Trophoblast cell (in vitro differentiated cells and primary cell): ENCODE measurements around the gene MYCBP2.

Experiments
- DNase-seq, 2 donors: peaks; one replicate each; pipeline ENCODE4 v3.0.0-alpha.2; 2016
- H2AFZ ChIP-seq: 2 replicates; pipeline ENCODE4 v1.6.1; 2013; ENCODE audit warnings: low read length, moderate library complexity, mild to moderate bottlenecking; ENCODE audit not compliant: insufficient read depth, poor library complexity
- H2AK5ac ChIP-seq: 2 replicates; pipeline ENCODE4 v1.6.1; 2013; ENCODE audit warnings: mild to moderate bottlenecking, low read length
- H2BK120ac ChIP-seq: 2 replicates; pipeline ENCODE4 v1.6.1; 2013; ENCODE audit warnings: low read length, mild to moderate bottlenecking, moderate library complexity; ENCODE audit not compliant: insufficient read depth, poor library complexity
- H2BK12ac ChIP-seq: 2 replicates; pipeline ENCODE4 v1.6.1; 2013; ENCODE audit warnings: mild to moderate bottlenecking, low read length, moderate library complexity
- H2BK5ac ChIP-seq: 2 replicates; pipeline ENCODE4 v1.6.1; 2013; ENCODE audit warnings: low read length, low read depth, moderate library complexity, mild to moderate bottlenecking; ENCODE audit not compliant: poor library complexity
- H3K14ac ChIP-seq: 2 replicates; pipeline ENCODE4 v1.6.1; 2013; ENCODE audit warnings: mild to moderate bottlenecking, low read length
- H3K18ac ChIP-seq: 2 replicates; pipeline ENCODE4 v1.6.1; 2013; ENCODE audit warnings: mild to moderate bottlenecking, low read length
- H3K23ac ChIP-seq: 2 replicates; pipeline ENCODE4 v1.6.1; 2013; ENCODE audit warnings: low read length
- H3K27ac ChIP-seq: 2 replicates; pipeline ENCODE4 v1.5.1; 2013; ENCODE audit warnings: low read depth, mild to moderate bottlenecking, inconsistent platforms, low read length, moderate library complexity
- H3K27me3 ChIP-seq: 2 replicates; pipeline ENCODE4 v1.6.1; 2013; ENCODE audit warnings: inconsistent platforms, mild to moderate bottlenecking, low read length, moderate library complexity; ENCODE audit not compliant: insufficient read depth
- H3K36me3 ChIP-seq, 2 experiments: 1 replicate in 1 of 2; 2 replicates in 1 of 2; pipeline ENCODE4 v1.6.1; 2013; ENCODE audit warnings: low read length in 2 of 2, mild to moderate bottlenecking in 2 of 2, moderate library complexity in 1 of 2; ENCODE audit not compliant: insufficient read depth in 2 of 2, control insufficient read depth in 1 of 2
- H3K4ac ChIP-seq: 2 replicates; pipeline ENCODE4 v1.6.1; 2013; ENCODE audit warnings: low read depth, mild to moderate bottlenecking, low read length, moderate library complexity
- H3K4me1 ChIP-seq, 2 experiments: 1 replicate in 1 of 2; 2 replicates in 1 of 2; pipeline ENCODE4 v1.6.1; 2013; ENCODE audit warnings: low read length in 2 of 2, mild to moderate bottlenecking in 2 of 2, moderate library complexity in 1 of 2; ENCODE audit not compliant: insufficient read depth in 2 of 2, control insufficient read depth in 1 of 2
- H3K4me2 ChIP-seq: 2 replicates; pipeline ENCODE4 v1.6.1; 2013; ENCODE audit warnings: inconsistent platforms, mild to moderate bottlenecking, low read length, moderate library complexity
- H3K4me3 ChIP-seq: 2 replicates; pipeline ENCODE4 v1.5.1; 2013; ENCODE audit warnings: mild to moderate bottlenecking, low read depth, low read length, inconsistent platforms
- H3K79me1 ChIP-seq: one replicate; pipeline ENCODE4 v1.6.1; 2013; ENCODE audit warnings: low read length
- H3K79me2 ChIP-seq: 2 replicates; pipeline ENCODE4 v1.6.1; 2013; ENCODE audit warnings: low read length, mild to moderate bottlenecking; ENCODE audit not compliant: control insufficient read depth, insufficient read depth, poor library complexity
- H3K9ac ChIP-seq: 2 replicates; pipeline ENCODE4 v1.6.1; 2013; ENCODE audit warnings: mild to moderate bottlenecking, low read length
- H3K9me3 ChIP-seq: 2 replicates; pipeline ENCODE4 v1.6.1; 2013; ENCODE audit warnings: low read depth, mild to moderate bottlenecking, control low read depth, inconsistent platforms, low read length; ENCODE audit not compliant: insufficient read depth
- H4K12ac ChIP-seq: 2 replicates; pipeline ENCODE4 v1.6.1; 2013; ENCODE audit warnings: low read depth, mild to moderate bottlenecking, low read length, moderate library complexity
- H4K8ac ChIP-seq: 2 replicates; pipeline ENCODE4 v1.6.1; 2013; ENCODE audit warnings: low read depth, mild to moderate bottlenecking, low read length, moderate library complexity
- H4K91ac ChIP-seq: one replicate; pipeline ENCODE4 v1.6.1; 2013; ENCODE audit warnings: low read depth, mild to moderate bottlenecking, low read length, moderate library complexity
- WGBS: extraction: QIAGEN DNeasy Blood & Tissue Kit; methylation state at CpG from one replicate; pipeline ENCODE4 v1.1.7; 2013; ENCODE audit warnings: missing lambda C conversion rate; ENCODE audit not compliant: insufficient read length, insufficient coverage; ENCODE audit errors: extremely low coverage; 5-methylcytosine and 5-hydroxymethylcytosine counted together

Gene MYCBP2

DNA sequence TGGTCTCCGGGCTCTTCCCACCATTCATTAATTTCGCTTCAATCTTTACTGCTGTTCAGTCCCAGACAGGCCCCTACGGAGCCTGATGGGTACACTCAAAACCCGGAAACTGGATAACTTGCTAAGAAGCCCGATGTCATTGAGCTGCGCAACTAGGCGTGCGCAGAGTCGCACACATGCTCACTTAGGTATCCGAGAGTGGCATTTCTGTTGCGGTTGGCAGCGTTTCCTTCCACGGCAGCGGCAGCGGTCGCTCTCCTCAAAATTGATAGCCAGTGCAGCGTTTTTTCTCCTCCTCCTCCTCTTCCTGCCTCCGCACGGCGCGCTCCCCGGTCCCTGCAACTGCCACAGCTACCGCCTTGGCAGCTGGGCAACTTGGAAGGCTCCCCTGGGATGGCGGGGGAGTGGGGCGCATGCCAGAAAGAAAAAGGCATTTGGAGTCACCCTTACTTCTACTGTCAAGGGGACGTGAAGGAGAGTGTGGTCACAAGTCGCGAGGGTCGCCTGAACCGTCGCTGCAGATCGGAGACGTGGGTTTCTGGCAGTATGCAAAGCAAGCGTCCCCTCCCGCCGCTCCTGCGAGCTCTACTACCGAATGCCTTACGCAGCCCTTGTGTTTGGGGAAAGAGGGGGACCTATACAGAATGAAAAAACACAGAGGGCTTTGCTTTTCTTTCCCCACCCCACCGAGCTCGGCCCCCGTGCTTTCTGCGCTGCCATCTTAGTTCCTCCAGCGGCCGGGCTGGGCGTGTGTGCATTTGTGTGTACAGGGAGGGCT is 2.4 kb upstream of the MYCBP2 start:
- Histone ChIP-seq H3K4me3 (peak overlapping the region; percentile 86), H3K18ac (no peak overlapping the region), H3K23ac (no peak overlapping the region), H2BK12ac (no peak overlapping the region), H3K9me3 (no peaks in the 10 kb centered on the region), H3K36me3 (no peaks in the 10 kb centered on the region), H3K4ac (no peak overlapping the region), H3K4me1 (peaks cover 2 to 8% of the 10 kb centered on the region in 2 experiments), H3K4me2 (peak overlapping the region; percentile 83), H3K14ac (peak overlapping the region; percentile 3), H3K9ac (peak overlapping the region; percentile 57), H4K12ac (peak overlapping the region; percentile 28), H3K27ac (no peak overlapping the region), H2BK120ac (no peak overlapping the region), H3K79me2 (peaks cover 8% of the 10 kb centered on the region), H4K91ac (peak overlapping the region; percentile 38), H2BK5ac (no peak overlapping the region), H4K8ac (peak overlapping the region; percentile 43), H3K27me3 (no peaks in the 10 kb centered on the region), H2AK5ac (no peak overlapping the region), H2AFZ (peak overlapping the region; percentile 66), H3K79me1 (peaks cover 8% of the 10 kb centered on the region)
- DNase-seq: peak; percentile 85 to 96
- no CpG with 5 or more reads among the region's 46 CpGs for WGBS

DNA sequence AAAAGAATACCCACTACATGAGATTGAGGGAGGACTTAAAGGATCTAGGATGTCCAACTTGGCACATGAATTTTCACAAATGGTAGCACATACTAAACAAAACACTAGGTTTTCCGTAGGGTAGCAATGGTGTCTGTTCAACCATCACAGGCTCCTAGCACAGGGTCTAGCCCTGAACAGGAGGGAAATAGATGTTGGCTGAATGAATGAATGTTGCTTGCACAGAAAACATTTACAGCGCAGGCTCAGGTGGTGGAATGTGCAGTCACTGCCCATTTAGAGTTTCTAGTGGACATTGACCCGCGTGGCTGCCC is 1.9 kb upstream of the MYCBP2 start:
- Histone ChIP-seq H3K23ac (no peak overlapping the region), H2BK5ac (no peak overlapping the region), H2BK120ac (no peak overlapping the region), H3K4me2 (peak overlapping the region; percentile 83), H3K27ac (no peak overlapping the region), H3K18ac (no peak overlapping the region), H3K4me3 (no peak overlapping the region), H3K14ac (no peak overlapping the region), H3K36me3 (no peaks in the 10 kb centered on the region), H4K8ac (no peak overlapping the region), H3K79me2 (peaks cover 8% of the 10 kb centered on the region), H3K4me1 (peaks cover 2 to 8% of the 10 kb centered on the region in 2 experiments), H2BK12ac (no peak overlapping the region), H3K27me3 (no peaks in the 10 kb centered on the region), H2AFZ (no peak overlapping the region), H2AK5ac (no peak overlapping the region), H3K4ac (no peak overlapping the region), H3K9me3 (no peaks in the 10 kb centered on the region), H4K91ac (no peak overlapping the region), H3K9ac (no peak overlapping the region), H3K79me1 (peaks cover 8% of the 10 kb centered on the region), H4K12ac (no peak overlapping the region)
- no CpG with 5 or more reads among the region's 4 CpGs for WGBS
- DNase-seq: no peak

DNA sequence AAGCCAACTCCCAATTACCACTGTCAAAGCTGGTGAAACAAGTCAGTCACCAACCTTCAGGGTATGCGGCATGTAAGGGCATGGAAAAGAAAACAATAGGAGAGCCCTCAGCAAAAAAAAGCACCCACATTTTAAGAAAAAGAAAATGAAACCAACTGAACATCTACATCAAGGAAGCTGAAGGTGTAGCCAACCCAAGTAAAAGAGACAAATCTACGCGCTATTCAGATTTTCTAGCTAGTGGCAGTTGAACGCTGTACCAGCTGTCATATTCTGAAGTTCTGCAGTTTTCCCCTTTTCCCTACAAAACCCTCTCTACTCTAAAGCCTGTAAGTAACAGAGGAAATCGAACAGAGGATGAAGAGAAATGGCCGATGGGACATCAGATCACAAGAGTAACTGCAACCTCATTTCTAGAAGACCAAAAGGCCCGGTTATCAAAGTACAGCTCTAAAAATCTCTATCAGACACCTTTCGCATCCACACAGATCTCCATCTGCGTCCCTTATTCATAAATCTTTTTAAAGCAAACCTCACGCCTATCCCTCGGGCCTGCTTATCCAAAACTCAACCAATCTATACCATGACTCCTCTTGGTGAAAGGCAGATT is 1.4 kb downstream of the MYCBP2 start:
- H3K79me1 ChIP-seq: peaks cover 8% of the 10 kb centered on the region
- WGBS: no CpG with 5 or more reads among the region's 11 CpGs
- no peaks in the 10 kb centered on the region for H3K9me3 ChIP-seq
- DNase-seq: peak in 1 of 2 donors; percentile 9
- H3K4ac ChIP-seq: no peak overlapping the region
- no peak overlapping the region for H3K18ac ChIP-seq
- H3K36me3 ChIP-seq: no peaks in the 10 kb centered on the region
- H2BK12ac ChIP-seq: no peak overlapping the region
- H3K23ac ChIP-seq: no peak overlapping the region
- no peak overlapping the region for H3K9ac ChIP-seq
- H3K79me2 ChIP-seq: peaks cover 8% of the 10 kb centered on the region
- no peak overlapping the region for H3K14ac ChIP-seq
- peak overlapping the region; percentile 100 for H3K4me2 ChIP-seq
- H2BK120ac ChIP-seq: no peak overlapping the region
- H3K4me3 ChIP-seq: peak overlapping the region; percentile 97
- no peak overlapping the region for H4K91ac ChIP-seq
- H2AK5ac ChIP-seq: no peak overlapping the region
- no peak overlapping the region for H2AFZ ChIP-seq
- no peaks in the 10 kb centered on the region for H3K27me3 ChIP-seq
- no peak overlapping the region for H4K12ac ChIP-seq
- H2BK5ac ChIP-seq: no peak overlapping the region
- H4K8ac ChIP-seq: no peak overlapping the region
- no peak overlapping the region for H3K27ac ChIP-seq
- peaks cover 2 to 8% of the 10 kb centered on the region in 2 experiments for H3K4me1 ChIP-seq

DNA sequence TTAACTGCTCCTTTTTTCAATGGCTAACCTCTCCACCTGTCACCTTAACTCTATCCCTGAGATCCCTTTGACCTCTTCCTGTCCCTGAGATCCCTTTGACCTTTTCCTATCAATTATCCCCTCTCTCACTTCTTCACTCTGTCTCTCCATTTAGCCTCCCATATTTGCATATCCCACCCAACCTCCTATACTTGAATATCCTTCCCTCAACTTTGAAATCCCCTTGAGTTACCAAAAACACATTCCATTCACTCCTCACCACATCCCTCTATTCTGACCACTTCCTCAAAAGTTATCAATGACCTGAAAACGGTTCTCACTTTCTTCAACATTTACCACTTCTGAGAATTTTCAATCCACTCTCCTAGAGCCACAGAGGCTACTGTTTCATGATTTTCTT is 3.0 kb downstream of the MYCBP2 start:
- Histone ChIP-seq H3K18ac (no peak overlapping the region), H4K12ac (no peak overlapping the region), H4K91ac (no peak overlapping the region), H3K27ac (no peak overlapping the region), H3K4me1 (peaks cover 1 to 7% of the 10 kb centered on the region in 2 experiments), H3K79me2 (peaks cover 6% of the 10 kb centered on the region), H2BK12ac (no peak overlapping the region), H2BK5ac (no peak overlapping the region), H3K27me3 (no peaks in the 10 kb centered on the region), H3K9me3 (no peaks in the 10 kb centered on the region), H4K8ac (no peak overlapping the region), H2AK5ac (no peak overlapping the region), H3K4ac (no peak overlapping the region), H3K79me1 (peaks cover 5% of the 10 kb centered on the region), H3K23ac (no peak overlapping the region), H3K14ac (no peak overlapping the region), H3K9ac (no peak overlapping the region), H2BK120ac (no peak overlapping the region), H3K4me3 (no peak overlapping the region), H3K4me2 (no peak overlapping the region), H2AFZ (no peak overlapping the region), H3K36me3 (no peaks in the 10 kb centered on the region)
- no CpG with 5 or more reads among the region's 1 CpG for WGBS
- no peak for DNase-seq
